ENCODE measurements around the gene SLC27A2.

The SLC27A2 gene

GRCh38 chr15:50190723-50191122, 8.7 kb downstream of the SLC27A2 start:
- DNase-seq (ENCODE audit: low read depth), result no peak

DNA sequence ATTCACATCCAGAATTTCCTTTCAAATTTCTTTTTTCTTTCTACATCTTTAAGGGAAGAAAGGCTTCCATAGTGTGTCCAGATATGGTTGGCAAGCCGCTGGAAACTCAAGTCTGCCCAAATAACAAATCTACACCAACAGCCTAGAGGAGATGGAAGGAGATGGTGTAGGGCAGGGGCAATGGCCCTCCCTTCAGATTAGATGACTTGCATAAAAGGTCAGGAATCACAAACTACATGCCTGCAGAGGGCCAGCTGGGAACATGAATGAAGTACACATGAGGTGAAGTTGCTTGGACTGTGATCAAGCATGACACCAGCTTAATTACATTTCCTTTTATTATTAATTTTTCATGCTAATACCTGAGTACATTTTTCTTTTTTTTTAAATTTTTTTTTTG, 10.2 kb downstream of the SLC27A2 start:
- DNase-seq (ENCODE audit: low read depth), result no peak

- DNase-seq (ENCODE audit: low read depth), result no peak
These were observed 11.1 kb downstream of the SLC27A2 start for GRCh38 chr15:50192926-50193620.

DNA sequence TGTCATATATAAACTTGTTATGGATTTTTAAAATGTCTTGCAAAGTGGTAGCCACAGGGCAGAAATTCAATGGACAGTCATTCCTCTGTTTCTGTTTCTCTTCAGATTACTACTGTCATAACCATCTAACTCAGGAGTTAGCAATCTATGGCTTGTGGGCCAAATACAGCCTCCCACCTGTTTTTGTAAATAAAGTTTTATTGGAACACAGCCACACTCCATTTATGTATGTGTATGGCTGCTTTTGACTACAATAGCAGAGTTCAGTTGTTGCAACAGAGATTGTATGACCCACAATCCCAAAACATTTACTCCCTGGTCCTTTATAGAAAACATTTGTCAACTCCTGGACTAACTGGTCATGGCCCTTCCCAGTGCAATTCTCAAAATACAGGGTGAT, 20.0 kb downstream of the SLC27A2 start:
- no peak for DNase-seq (ENCODE audit: low read depth)

GRCh38 chr15:50206020-50206419, 24.0 kb downstream of the SLC27A2 start:
- no peak for DNase-seq (ENCODE audit: low read depth)

DNA sequence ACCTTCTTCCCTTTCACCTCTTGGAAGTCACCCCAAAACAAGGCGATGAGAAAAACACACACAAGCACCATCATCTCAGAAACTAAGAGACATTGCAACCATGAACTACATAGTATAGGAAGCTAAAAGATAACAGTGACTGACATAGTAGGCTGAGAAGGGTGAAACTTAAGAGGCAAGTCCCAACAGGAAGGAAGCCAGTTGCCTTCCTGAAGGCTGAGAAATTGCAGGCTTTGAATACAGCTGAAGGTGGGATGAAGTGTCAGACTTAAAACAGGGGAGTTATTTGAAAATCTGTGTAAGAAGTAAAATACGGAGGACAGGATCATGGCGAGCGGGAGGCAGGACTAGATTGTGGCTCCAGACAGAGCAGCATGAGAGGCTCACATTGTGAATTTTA, 27.8 kb downstream of the SLC27A2 start:
- no peak for DNase-seq (ENCODE audit: low read depth)

DNA sequence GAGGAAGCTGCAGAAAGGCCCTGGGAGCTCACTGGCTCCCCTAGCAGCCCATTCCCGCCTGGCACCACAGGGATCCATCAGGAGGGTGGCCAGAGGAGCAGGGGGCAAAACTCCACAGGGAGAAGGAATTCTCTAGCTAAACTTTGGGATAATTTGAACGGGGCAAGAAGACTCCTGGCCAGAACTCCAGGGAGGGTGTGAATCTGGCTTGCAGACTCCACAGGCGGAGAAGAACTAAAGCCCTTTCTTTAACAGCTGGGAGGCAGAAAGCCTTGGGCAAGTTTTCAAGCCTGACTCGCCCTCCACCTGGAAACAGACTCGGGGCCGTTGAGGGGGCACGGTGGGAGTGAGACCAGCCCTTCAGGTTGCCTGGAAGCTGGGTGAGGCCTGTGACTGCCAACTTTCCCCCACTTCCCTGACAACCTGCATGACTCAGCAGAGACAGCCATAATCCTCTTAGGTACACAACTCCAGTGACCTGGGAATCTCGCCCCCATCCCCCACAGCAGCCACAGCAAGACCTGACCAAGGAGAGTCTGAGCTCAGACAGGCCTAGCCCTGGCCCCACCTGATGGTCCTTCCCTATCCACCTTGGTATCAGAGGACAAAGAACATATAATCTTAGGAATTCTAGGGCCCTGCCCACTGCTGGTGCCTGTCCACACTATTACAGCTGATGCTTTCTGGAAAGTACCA, 28.6 kb downstream of the SLC27A2 start:
- DNase-seq (ENCODE audit: low read depth), result no peak

- no peak for DNase-seq (ENCODE audit: low read depth)
These were observed 36.3 kb downstream of the SLC27A2 start for GRCh38 chr15:50218291-50218690.

DNA sequence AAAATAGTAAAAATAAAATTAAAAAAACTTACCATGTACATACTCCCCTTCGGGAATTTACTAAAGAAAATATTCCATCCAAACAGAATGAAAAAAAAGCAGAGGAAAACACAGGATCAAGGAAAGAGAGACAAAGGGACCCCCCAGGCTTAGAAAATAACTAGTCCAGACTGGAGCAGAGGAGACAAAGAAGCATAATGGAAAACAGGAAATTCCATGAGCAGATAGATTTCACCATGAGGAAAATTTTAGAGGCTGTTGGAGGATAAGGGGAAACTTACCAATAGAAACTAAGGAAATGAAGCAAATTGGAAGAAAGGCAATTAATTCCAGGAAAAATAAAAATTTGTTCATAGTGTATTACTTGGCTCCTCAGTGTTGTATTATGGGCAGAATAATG, 36.7 kb downstream of the SLC27A2 start:
- DNase-seq (ENCODE audit: low read depth), result no peak

DNA sequence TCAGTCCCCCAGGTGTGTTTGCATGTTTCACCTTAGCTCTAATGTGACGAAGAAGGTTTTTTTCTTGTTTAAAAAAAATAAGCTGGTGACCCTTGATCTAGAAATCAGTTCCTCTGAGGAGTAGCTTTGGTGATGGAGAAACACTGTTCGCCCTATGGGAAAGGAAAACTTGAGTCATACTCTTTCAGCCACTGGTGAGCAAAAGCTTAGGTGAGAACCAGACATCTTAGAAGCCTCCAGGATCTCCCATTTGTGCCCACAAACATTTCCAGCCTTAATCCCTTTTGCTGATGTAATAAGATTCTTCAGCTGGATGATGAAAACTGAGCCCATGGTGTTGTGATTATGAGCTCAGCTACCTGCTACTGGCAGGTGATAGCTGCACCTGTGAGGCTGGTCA, 37.8 kb downstream of the SLC27A2 start:
- DNase-seq (ENCODE audit: low read depth), result no peak

- DNase-seq (ENCODE audit: low read depth), result no peak
These were observed 40.2 kb downstream of the SLC27A2 start for GRCh38 chr15:50222181-50222580.

DNA sequence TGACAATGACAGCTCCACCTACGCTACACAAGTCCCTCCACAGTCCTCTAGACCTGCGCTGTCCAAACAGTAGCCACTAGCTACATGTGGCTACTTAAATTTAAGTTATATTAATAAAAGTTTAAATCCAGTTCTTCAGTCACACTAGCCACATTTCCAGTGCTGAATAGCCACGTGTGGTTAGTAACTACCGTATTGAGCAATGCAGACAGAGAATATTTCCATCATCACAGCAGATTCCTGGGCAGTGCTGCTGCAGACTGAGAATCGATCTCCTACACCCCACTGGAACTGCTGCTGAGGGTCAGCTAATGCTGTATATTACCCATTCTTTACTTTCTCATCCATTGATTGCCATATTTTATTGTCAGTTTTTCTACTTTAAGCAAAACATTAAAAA, 42.6 kb downstream of the SLC27A2 start:
- DNase-seq (ENCODE audit: low read depth), result no peak

- no peak for DNase-seq (ENCODE audit: low read depth)
These were observed 43.1 kb downstream of the SLC27A2 start for GRCh38 chr15:50225057-50225456.

DNA sequence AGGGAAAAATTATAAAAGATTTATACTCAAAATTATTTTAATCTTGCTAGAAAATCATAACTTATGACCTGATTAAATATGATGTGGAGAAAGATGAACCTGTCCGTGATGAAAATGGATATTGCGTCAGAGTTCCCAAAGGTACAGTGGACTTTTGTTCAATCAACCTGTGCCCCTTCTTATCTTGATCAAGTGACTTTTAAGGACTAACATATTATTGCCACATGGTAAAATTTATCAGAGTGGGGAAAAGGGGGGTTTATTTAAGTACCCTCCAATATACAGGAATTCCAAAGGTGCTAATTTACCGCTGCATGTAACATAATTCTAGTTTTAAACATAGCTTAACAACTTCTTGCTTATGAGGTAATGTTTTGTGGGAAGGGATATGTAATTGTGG, 43.9 kb downstream of the SLC27A2 start:
- DNase-seq (ENCODE audit: low read depth), result no peak

DNA sequence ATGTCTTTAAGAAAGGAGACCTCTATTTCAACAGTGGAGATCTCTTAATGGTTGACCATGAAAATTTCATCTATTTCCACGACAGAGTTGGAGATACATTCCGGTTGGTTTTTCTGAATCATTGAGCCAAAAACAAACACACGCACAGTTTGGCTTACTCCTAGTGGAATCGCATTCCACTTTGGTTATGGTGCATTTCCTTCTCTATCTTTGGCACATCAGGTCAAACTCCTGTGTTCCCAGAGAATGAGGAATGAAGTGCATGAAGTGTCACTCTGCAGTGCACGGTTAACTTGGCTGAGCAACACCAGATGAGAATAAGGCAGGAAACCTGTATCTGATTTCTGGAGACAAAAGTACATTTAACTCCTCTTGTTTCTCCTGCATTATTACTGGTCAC, 45.1 kb downstream of the SLC27A2 start:
- no peak for DNase-seq (ENCODE audit: low read depth)

- DNase-seq (ENCODE audit: low read depth), result no peak
These were observed 46.9 kb downstream of the SLC27A2 start for GRCh38 chr15:50228866-50229265.

- no peak for DNase-seq (ENCODE audit: low read depth)
These were observed 47.3 kb downstream of the SLC27A2 start for GRCh38 chr15:50229336-50229735.

GRCh38 chr15:50231761-50232160, 49.8 kb downstream of the SLC27A2 start:
- DNase-seq (ENCODE audit: low read depth), result no peak

- no peak for DNase-seq (ENCODE audit: low read depth)
These were observed 50.8 kb downstream of the SLC27A2 start for GRCh38 chr15:50232791-50233190.

DNA sequence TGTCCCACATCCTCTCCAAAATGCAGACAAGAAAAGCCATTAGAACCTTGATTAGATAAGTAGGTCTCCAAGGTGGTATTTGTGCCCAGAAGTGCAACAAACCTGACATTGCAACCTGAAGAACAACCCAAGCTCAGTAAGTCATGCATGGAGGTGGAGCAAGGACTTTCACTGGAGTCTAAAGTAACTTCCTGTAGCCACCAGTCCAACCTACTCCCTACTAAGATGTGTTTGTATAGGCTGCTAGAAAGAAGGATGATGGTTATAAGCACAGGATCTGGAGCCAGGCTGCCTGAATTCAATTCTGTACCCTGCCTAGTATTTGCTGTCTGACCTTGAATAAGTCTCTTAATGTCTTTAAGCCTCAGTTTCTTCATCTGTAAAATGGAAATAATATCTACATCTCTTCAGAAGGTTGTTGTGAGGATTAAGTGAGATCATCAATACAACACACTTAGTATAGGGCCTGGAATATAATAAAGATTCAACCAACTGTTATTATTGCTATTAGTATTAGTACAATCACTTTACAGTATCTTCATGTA, 51.3 kb downstream of the SLC27A2 start:
- DNase-seq (ENCODE audit: low read depth), result no peak

- DNase-seq (ENCODE audit: low read depth), result no peak
These were observed 52.8 kb downstream of the SLC27A2 start for GRCh38 chr15:50234764-50235163.

GRCh38 chr15:50235794-50236193, 53.8 kb downstream of the SLC27A2 start:
- no peak for DNase-seq (ENCODE audit: low read depth)

DNA sequence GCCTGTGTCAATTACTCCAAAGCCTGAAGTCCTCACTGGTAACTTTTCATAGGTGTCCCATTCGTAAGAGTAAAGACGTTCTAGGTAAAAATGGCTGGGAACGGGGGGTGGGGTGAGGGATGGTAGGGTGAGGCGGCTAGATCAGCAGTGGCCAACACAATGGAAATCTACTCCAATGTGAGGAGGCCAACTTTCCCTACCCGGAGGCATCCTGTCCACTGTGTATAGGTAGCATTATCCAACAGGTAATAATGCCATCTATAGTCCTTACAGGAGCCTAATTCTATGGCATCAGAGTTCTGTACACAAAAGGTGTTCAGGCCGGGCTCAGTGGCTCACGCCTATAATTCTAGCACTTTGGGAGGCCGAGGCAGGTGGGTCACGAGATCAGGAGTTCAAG, 54.4 kb downstream of the SLC27A2 start:
- DNase-seq (ENCODE audit: low read depth), result no peak

DNA sequence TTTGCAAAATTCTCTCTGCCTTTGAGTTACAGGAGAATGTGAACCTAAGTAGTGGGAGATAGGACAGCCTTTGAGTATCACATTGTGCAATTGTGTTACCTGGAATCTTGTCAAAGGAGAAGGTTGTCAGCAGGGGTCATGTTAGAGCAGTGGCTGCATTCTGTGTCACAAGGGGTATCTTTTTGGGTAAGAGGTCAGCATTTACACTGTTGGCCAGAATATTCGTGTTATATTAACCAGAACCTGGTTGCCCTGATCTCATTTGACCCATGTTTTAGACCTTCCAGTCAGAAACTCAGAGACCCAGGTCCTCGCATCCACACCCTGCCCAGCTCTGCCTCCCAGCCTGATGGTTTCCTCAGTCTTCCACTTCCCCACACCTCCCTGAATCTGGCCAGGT, 56.3 kb downstream of the SLC27A2 start:
- DNase-seq (ENCODE audit: low read depth), result no peak

Data from activated T-cell treated with anti-CD3 and anti-CD28 coated beads for 48 hours (primary cell).